GM12875 (cell line): ENCODE data around the gene EGFL8.
"Not testable (repeated sequence)": the region's sequence is repeated elsewhere in the genome, so short reads cannot be mapped to it uniquely, and the experiment has no call there.

Source experiments
- H3K4me3 ChIP-seq: one replicate; pipeline ENCODE4 v1.5.1; 2011; ENCODE audit warnings: low read depth, low read length, control low read depth
- TF ChIP-seq, protein P1 (sequence below): IDR thresholded peaks from 2 replicates; pipeline ENCODE4 v1.5.1; 2011; ENCODE audit warnings: low read depth, mild to moderate bottlenecking, control low read depth, inconsistent platforms, low read length, moderate library complexity, borderline replicate concordance; ENCODE audit not compliant: insufficient read depth

Gene EGFL8

DNA sequence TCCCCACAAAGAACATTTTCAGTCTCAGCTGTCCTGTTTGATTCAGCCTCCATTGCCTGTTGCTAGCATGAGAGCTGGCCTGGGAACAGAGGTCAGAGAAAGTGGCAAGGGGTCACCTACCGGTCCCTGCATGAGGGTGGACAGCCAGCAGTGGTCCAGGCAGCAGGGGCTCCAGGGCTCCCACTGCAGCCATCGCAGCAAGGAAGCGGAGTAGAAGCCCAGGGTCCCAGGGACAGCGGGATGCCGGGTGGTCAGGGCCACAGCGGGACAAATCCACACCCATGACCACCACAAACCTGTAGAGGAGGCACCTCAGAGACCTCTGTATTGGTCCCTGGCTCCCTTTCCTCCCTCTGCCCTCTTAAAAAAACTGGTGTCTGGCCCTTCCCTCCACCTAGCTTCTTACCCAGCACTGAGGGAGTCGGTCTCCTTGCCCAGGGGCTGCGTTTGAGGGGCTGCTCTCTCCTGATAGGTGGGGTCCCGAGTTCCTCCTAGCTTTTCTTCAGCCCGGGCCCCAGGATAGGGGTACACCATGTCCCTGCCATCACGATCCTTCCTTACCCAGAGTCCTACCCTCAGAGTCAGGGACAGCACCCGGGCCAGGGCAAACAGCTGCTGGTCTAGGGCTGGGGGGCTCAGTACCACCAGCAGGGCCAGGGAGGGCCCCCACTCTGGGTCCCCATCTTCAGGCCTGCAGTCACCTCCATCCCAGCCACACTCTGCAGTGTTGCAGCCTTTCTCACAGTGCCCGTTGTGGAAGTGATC is 36.5 kb downstream of the EGFL8 start:
- H3K4me3 ChIP-seq: no peak overlapping the region
- TF ChIP-seq, protein P1, sequence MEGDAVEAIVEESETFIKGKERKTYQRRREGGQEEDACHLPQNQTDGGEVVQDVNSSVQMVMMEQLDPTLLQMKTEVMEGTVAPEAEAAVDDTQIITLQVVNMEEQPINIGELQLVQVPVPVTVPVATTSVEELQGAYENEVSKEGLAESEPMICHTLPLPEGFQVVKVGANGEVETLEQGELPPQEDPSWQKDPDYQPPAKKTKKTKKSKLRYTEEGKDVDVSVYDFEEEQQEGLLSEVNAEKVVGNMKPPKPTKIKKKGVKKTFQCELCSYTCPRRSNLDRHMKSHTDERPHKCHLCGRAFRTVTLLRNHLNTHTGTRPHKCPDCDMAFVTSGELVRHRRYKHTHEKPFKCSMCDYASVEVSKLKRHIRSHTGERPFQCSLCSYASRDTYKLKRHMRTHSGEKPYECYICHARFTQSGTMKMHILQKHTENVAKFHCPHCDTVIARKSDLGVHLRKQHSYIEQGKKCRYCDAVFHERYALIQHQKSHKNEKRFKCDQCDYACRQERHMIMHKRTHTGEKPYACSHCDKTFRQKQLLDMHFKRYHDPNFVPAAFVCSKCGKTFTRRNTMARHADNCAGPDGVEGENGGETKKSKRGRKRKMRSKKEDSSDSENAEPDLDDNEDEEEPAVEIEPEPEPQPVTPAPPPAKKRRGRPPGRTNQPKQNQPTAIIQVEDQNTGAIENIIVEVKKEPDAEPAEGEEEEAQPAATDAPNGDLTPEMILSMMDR: no peak

DNA sequence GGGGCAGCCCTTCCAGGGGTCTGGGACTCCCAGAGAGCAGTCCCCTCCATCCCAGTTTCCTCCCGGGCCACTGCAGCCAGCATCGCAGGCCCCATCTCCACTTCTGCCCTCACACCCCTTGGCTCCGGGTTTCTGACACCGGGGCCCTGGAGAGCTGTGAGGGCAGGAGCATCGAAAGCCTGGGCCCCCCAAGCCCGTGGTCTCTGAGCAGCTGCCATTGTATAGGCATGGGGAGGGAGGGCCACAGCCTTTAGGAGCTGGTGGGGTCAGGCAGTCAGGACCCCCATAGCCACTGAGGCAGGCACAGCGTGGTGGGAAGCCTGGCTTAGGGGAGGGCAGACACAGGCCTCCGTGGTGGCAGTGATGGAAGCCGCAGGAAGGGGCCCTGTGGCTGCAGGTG is 37.8 kb downstream of the EGFL8 start:
- TF ChIP-seq, protein P1: no peak
- H3K4me3 ChIP-seq: no peak overlapping the region

DNA sequence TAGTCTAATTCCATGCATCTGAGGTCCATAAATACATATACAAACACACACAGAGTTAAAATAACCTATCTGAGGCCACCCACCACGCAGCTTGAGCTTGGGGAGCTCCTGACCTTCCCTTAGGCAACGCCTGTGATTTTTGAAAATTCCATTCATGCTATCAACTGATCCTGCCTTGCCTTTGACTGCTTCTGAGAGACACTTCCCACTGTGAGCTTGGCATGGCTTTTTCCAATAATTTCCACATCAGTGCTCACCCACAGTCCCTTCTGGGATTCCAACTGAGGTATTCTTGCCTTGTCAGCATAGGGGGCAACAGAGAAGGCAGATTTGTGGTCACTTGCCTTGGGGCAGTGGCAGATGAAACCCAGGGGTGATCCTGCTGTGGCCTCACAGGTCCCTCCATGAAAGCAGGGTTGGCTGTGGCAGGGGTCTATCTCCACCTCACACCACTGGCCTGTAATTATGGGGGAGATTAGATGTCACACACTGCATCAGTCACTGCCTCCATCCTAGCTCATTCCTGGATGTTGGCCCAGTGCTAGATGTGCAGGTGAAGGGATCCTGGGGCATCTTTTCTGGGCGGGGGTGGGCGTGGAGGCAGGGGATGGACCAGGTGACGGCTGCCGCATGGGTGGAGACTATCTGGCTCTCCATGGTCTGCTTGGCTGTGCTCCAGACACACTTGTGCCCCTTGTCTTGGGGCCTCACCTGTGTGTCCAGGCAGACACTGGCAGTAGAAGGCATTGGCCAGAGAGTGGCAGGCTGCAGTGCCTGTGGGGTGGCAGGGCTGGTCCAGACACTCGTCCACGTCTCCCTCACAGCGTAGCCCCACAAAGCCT is 39.3 kb downstream of the EGFL8 start:
- TF ChIP-seq, protein P1: no peak
- H3K4me3 ChIP-seq: no peak overlapping the region

DNA sequence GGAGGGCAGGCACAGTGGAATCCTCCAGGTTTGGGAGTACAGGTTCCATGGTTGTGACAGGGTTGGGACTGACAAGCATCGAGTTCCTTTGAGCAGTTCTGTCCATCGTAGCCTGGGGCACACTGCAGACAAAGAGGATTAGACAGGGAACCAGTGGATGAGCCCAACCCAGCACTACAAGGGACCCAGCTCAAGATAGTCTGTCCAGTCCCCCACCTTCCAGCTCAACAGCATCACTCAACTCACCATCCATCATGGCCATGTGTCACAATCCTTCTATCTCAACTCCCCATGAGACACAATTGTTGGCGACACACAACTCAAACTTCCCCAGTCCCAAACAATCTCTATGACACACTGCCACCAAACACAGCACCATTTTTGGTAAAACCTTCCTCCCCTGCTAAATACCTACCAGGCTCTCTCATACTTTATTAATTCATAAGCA is 39.9 kb downstream of the EGFL8 start:
- TF ChIP-seq, protein P1: no peak

DNA sequence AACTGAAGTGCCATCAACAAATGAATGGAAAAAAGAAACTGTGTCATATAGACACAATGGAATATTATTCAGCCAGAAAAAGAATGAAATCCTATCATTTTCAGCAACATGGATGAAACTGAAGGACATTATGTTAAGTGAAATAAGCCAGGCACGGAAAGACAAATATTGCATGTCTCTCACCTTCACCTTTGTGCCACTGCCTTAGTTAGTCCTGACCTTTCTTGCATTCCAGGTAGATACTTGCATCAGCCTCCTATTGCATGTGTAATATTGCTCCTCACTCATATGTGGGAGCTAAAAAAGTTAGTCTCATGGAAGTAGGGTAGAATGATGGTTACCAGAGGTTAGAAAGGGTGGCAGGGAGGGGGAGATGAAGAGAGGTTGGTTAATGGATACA is 44.6 kb downstream of the EGFL8 start:
- TF ChIP-seq, protein P1: no peak
- H3K4me3 ChIP-seq: no peak overlapping the region

More for the DNA sequence above, 39.9 kb downstream of the EGFL8 start:
- no peak overlapping the region for H3K4me3 ChIP-seq

DNA sequence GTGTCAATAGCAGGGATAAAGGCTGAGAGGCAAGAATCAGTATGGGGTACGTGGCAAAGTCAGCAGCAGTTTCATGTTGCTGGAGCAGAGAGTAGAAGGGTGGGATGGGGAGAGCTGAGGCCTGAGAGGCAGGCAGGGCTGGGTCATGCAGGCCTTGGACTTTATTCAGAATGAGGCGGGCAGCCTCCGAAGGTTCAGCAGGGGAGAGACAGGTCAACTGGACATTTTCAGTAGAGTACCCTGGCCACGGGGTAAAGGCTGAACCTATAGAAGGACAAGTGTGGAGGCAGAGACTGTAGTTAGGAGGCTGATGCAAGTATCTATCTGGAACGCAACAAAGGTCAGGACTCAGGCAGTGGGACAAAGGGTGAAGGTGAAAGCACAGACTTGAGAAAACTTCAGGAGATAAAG is 45.8 kb downstream of the EGFL8 start:
- TF ChIP-seq, protein P1: no peak
- H3K4me3 ChIP-seq: no peak overlapping the region

DNA sequence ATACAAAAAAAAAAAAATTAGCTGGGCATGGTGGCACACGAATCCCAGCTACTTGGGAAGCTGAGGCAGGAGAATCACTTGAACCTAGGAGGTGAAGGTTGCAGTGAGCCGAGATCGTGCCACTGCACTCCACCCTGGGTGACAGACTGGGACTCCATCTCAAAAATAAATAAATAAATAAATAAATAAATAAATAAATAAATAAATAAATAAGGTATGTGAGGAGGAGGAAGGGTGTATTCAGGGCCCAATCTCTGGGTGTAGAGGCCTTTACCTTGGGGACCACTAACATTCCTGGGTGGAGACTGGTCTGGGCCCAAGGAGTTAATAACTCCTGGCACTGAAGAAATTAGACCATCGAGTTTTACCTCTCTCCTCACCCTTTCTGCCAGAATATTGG is 47.0 kb downstream of the EGFL8 start:
- not testable (repeated sequence) for H3K4me3 ChIP-seq
